MG63 (cell line): ENCODE data around the gene ACTC1. TPM values are rescaled to one million over a fixed set of nuclear protein-coding genes. Genes with fewer than 3 reads are reported as not detected.

Experiments used
- total RNA-seq: library from RNA; depleted of rRNA; stranded (reverse); fragments of >200 nt; shearing (Covaris generic); gene quantifications from 2 replicates; pipeline ENCODE4 v1.2.3, GENCODE V29; 2014; ENCODE audit warnings: low replicate concordance; rRNA removed

Gene ACTC1
- total RNA-seq, 1 experiment from 2014 or later: not detected

Other genes starting within 250 kb of the ACTC1 start
- gene GOLGA8B, start 211.9 kb downstream of the ACTC1 start, total RNA-seq: 16.5 and 54.0 TPM in 2 replicates
- gene GJD2, start 40.6 kb downstream of the ACTC1 start, total RNA-seq: not detected in 2 replicates
- gene AQR, start 174.2 kb upstream of the ACTC1 start, total RNA-seq: 10.9 and 15.5 TPM in 2 replicates
- 6.6 and 13.7 TPM in 2 replicates for gene ZNF770, start 192.7 kb upstream of the ACTC1 start, total RNA-seq